NCI-H146 treated with DMSO at 0.1 percent for 48 hours (cell line): ENCODE results near the gene PROZ.
A peak's percentile ranks its signal among the peaks of the same experiment; 100 is the strongest.

Experiments
- DNase-seq: peaks from one replicate; lab custom pipeline; 2025; ENCODE audit not compliant: unreplicated experiment; lab: John Stamatoyannopoulos, UW

The PROZ gene

DNA sequence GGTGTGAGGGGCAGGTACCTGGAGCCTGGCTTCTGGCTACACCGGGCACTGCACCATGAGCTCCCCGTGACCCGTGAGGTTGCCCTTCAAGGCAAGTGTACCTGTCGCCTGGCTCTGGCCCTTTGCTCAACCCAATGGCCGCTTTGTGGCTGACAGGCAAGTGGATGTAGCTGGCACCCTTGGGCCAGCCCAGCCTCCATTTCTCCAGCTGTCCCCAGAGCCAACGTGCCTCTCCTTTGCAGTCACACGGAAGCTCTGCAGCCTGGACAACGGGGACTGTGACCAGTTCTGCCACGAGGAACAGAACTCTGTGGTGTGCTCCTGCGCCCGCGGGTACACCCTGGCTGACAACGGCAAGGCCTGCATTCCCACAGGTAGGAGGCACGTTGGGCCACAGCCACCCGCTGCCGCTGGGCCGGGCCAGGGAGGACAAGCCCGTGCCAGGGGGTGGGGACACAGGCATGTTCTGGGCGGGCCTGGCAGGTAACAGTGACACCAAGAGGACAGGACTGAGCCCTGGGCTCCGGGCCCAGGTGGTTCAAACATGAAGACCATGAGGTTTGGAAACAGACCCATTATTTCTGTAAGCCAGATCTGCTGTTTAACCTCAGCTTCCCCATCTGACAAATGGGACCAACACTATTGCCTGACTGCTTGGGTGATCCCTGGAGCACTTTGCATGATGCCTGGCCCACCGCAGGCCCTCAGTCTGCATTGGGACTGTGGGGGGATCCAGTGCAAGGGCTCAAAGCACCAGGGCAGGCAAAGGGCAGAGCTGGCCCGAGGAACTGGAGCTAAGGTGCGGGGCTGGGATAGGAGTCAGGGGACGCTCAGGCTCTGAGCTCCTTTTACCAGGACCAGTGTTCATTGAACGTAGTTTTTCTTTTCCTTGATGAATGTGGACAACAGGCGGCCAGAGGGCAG lies 17.5 kb upstream of the PROZ start:
- DNase-seq = no peak

- no peak for DNase-seq
Measured at GRCh38 chr13:113141601-113141970, 16.9 kb upstream of the PROZ start.

- no peak for DNase-seq
Measured at GRCh38 chr13:113142876-113143275, 15.6 kb upstream of the PROZ start.

GRCh38 chr13:113143466-113144254 lies 14.8 kb upstream of the PROZ start:
- no peak for DNase-seq

DNA sequence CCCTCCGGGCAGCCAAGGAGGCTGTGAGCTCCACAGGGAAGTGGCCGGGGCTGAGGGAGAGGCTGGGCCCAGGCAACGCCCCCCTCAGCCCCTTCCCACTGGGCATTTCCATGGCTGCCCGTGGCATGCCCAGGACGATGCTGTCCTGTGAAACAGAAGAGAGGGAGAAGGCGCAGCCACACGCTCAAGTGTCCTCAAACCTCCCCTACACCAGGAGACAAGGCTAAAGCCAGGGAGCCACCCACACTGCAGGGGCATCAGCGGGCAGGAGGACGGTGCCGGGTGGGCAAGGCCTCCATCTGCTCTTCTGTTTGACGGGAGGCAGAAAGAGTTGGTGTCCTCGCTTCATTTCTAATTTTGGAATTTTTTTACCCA lies 14.2 kb upstream of the PROZ start:
- DNase-seq = no peak

GRCh38 chr13:113145496-113145895 lies 13.0 kb upstream of the PROZ start:
- no peak for DNase-seq

GRCh38 chr13:113145911-113146598 lies 12.4 kb upstream of the PROZ start:
- no peak for DNase-seq

GRCh38 chr13:113146750-113147149 lies 11.7 kb upstream of the PROZ start:
- DNase-seq = no peak

DNA sequence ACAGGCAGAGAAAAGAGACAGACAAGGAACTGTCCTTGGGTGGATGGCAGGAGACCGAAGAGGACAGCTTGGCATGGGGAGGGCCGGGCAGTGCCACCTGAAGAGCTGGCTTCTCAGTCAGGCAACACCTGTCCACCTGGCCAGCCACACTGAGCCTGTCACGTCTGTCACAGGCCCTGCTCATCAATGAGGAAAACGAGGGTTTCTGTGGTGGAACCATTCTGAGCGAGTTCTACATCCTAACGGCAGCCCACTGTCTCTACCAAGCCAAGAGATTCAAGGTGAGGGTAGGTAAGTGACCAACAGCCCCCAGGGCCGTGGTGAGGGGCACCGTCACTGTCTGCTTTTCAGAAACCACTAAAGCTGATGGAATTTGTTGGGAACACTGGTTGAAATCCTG lies 11.2 kb upstream of the PROZ start:
- DNase-seq = no peak

DNA sequence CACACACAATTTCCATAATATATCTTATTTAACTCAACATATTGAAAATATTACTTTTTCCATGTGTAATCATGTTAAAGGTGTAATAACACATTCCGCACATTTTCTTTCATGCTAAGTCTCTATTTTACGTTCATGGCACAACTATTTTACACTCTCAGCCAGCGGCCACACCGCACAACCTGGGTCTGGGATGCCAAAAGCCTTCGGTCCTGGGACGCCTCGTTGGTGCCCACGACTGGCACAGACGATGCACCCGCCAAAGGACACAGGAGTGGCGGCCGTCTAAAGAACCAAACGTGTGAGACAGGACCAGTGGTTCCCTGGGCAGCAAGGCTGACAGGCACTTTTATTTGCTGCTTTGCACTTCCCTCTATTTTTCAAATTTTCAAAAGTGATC lies 10.0 kb upstream of the PROZ start:
- no peak for DNase-seq

DNA sequence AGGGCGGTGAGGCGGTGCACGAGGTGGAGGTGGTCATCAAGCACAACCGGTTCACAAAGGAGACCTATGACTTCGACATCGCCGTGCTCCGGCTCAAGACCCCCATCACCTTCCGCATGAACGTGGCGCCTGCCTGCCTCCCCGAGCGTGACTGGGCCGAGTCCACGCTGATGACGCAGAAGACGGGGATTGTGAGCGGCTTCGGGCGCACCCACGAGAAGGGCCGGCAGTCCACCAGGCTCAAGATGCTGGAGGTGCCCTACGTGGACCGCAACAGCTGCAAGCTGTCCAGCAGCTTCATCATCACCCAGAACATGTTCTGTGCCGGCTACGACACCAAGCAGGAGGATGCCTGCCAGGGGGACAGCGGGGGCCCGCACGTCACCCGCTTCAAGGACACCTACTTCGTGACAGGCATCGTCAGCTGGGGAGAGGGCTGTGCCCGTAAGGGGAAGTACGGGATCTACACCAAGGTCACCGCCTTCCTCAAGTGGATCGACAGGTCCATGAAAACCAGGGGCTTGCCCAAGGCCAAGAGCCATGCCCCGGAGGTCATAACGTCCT lies 9.4 kb upstream of the PROZ start:
- no peak for DNase-seq

DNA sequence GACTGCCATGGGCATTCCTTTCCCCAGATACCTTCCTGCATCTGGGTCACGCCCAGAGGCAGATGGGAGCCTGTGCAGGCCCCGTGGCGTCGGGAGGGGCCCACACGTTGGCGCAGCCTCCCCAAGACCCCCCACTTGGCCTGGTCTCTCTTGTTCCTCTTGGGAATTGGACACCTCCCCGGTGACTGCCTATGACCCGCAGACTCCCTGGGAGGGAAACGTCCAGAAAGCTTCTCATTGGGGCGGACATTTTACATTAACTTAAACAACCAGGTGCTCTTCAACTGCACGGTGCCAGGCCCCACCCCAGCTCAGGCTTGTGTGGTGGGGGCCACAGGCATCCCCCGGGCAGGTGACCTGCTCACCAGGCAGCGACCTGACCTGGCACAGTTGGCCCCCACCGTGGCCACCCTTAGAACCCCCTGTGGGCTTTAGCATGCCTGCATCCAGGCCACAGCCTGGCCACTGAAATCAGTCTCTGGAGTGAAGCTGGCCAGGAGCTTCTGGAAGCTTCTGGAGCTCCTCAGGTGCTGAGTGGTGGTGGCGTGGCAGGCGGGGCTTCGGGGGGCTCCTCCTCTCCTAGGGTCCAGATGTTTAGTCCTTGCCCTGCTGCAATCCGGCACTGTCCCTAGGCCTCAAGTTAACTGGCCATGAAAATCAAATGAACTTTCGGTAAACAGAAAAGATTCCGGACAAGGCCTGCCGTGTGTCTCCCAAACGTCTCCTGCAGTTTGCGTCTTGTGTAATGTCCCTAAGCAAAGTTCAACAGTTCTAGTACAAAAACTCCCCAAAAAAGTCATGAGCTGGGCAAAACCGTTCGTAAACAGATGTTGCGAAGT lies 8.5 kb upstream of the PROZ start:
- no peak for DNase-seq

- DNase-seq = no peak
Measured at GRCh38 chr13:113150550-113151365, 7.7 kb upstream of the PROZ start.

DNA sequence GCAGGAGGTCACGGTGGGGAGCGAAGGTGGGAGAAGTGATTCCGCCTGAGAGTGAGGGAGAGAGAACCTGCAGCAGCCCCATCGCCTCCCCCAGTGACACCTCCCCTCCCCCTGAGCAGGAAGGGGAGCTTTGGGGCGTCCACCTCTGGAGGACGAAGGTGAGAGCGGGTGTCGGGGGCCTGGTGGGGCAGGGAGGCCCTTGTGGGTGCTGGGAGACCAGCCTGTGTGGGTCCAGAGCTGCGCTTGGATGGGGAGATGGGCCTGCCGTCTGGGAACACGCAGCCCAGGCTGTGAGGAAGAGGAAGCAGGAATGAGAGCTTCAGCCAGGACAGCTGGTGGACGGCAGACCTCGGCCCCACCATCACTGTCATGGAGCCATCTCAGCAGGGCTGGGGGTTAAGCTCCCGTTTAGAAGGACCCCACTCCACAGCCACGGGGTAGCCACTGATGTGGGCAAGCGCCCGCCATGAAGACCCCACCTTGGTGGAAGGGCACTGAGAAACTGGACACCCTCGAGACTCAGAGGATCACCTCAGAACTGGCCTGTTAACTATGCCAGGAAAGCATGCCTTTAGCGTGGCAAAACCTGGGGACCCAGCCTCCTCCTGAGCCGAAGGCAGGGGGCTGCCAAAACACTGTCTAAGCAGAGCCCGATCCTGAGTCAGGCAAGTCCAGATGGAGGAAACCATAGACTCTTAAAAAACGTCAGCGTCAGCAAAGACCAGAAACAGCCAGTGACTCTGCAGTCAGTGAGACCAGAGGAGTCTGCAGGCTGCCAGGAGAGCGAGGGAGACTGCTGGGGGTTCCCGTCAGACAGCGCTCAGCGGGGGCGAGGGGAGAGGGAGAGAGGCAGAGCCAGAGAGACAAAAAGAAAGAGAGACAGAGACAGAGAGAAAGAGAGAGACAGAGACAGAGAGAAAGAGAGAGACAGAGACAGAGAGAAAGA lies 6.4 kb upstream of the PROZ start:
- no peak for DNase-seq

- DNase-seq = peak; percentile 13
Measured at GRCh38 chr13:113152691-113152983, 5.8 kb upstream of the PROZ start.

GRCh38 chr13:113152984-113153809 lies 5.3 kb upstream of the PROZ start:
- DNase-seq = no peak

- peak; percentile 46 for DNase-seq
Measured at GRCh38 chr13:113153810-113154748, 4.4 kb upstream of the PROZ start.
